MM.1S (cell line): ENCODE data around the gene SCN10A.

Source experiments
- DNase-seq: peaks from one replicate; pipeline ENCODE4 v3.0.0-alpha.2; 2015
- H2AFZ ChIP-seq: fragments of 300-600 bp; sonication (generic); 2 replicates; pipeline ENCODE4 v1.6.0; 2016; ENCODE audit warnings: antibody characterized with exemption, low read length
- H3F3A ChIP-seq: fragments of 300-600 bp; sonication (generic); 2 replicates; pipeline ENCODE4 v1.6.1; 2016; ENCODE audit warnings: mild to moderate bottlenecking, antibody characterized with exemption, low read length, moderate library complexity, mixed read lengths; ENCODE audit not compliant: insufficient read depth
- H3K27ac ChIP-seq: fragments of 300-600 bp; sonication (generic); 2 replicates; pipeline ENCODE4 v1.5.1; 2016; ENCODE audit warnings: mild to moderate bottlenecking, low read length
- H3K27me3 ChIP-seq: fragments of 300-600 bp; sonication (generic); replicated peaks from 2 replicates; pipeline ENCODE4 v1.6.0; 2016; ENCODE audit warnings: low read length; ENCODE audit not compliant: insufficient read depth
- H3K36me3 ChIP-seq: fragments of 300-600 bp; sonication (generic); replicated peaks from 2 replicates; pipeline ENCODE4 v1.6.1; 2016; ENCODE audit warnings: mild to moderate bottlenecking, low read length, mixed read lengths; ENCODE audit not compliant: insufficient read depth
- H3K4me1 ChIP-seq: fragments of 300-600 bp; sonication (generic); 2 replicates; pipeline ENCODE4 v1.6.1; 2016; ENCODE audit warnings: low read length, mixed read lengths
- H3K4me2 ChIP-seq: fragments of 300-600 bp; sonication (generic); 2 replicates; pipeline ENCODE4 v1.6.0; 2016; ENCODE audit warnings: low read depth, low read length
- H3K4me3 ChIP-seq: fragments of 300-600 bp; sonication (generic); 2 replicates; pipeline ENCODE4 v1.5.1; 2016; ENCODE audit warnings: low read length, mixed read lengths
- H3K79me2 ChIP-seq: fragments of 300-600 bp; sonication (generic); 2 replicates; pipeline ENCODE4 v1.6.1; 2016; ENCODE audit warnings: mixed run types, low read length, mixed read lengths
- H3K9ac ChIP-seq: fragments of 300-600 bp; sonication (generic); 2 replicates; pipeline ENCODE4 v1.6.1; 2016; ENCODE audit warnings: low read length, mixed read lengths
- H3K9me2 ChIP-seq: fragments of 300-600 bp; sonication (generic); replicated peaks from 2 replicates; pipeline ENCODE4 v1.6.1; 2016; ENCODE audit warnings: mild to moderate bottlenecking, low read length, mixed read lengths; ENCODE audit not compliant: insufficient read depth
- H3K9me3 ChIP-seq: fragments of 300-600 bp; sonication (generic); replicated peaks from 2 replicates; pipeline ENCODE4 v1.6.1; 2016; ENCODE audit warnings: mild to moderate bottlenecking, low read length, mixed read lengths; ENCODE audit not compliant: insufficient read depth
- H4K20me1 ChIP-seq: fragments of 300-600 bp; sonication (generic); 2 replicates; pipeline ENCODE4 v1.6.1; 2016; ENCODE audit warnings: mild to moderate bottlenecking, low read length, moderate library complexity, mixed read lengths; ENCODE audit not compliant: insufficient read depth
- EZH2 ChIP-seq: fragments of 300-600 bp; sonication (generic); optimal IDR thresholded peaks from 2 replicates; pipeline ENCODE3; 2017; ENCODE audit warnings: low read depth, mild to moderate bottlenecking, antibody characterized with exemption, low read length, mixed read lengths
- EZH2phosphoT487 ChIP-seq: fragments of 300-600 bp; sonication (generic); IDR thresholded peaks from 2 replicates; pipeline ENCODE4 v1.6.1; 2018; ENCODE audit warnings: antibody characterized with exemption, low read length
- TF ChIP-seq, protein P1 (sequence below): fragments of 300-600 bp; sonication (generic); IDR thresholded peaks from 2 replicates; pipeline ENCODE4 v1.5.1; 2016; ENCODE audit warnings: antibody characterized with exemption, low read length, mixed read lengths

The SCN10A gene

DNA sequence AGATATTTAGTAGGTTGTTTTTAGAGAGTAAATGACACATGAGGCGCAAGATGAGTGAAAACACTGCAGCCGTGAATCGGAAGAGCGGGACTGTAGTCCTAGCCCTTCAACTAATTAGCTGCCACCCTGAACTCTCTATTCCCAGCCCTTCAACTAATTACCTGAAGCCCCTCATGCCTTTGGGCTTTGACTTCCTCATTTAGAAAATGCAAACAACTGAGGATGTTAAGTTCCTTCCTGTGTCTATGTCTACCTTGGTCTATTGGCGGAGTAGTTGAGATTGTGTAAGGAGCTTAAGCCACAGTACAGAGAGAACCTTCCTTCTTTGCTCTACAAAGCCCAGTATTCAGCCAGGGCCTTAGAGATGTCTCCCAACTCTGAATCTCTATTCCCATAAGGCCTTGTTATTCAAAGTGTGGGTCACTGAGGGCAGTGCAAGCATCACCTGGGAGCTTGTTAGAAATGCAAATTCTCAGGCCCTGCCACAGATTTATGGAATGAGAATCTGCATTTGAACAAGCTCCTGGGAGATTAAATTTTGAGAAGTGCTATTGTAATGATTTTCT, 94.7 kb downstream of the SCN10A start:
- Histone ChIP-seq H3K27me3 (no peaks in the 10 kb centered on the region), H3F3A (no peaks in the 10 kb centered on the region), H3K79me2 (no peaks in the 10 kb centered on the region), H3K4me1 (no peaks in the 10 kb centered on the region), H3K9me3 (no peaks in the 10 kb centered on the region), H3K4me3 (no peak overlapping the region), H2AFZ (no peak overlapping the region), H4K20me1 (no peaks in the 10 kb centered on the region), H3K9me2 (no peaks in the 10 kb centered on the region), H3K36me3 (no peaks in the 10 kb centered on the region), H3K9ac (no peak overlapping the region), H3K4me2 (no peak overlapping the region), H3K27ac (no peak overlapping the region)
- DNase-seq = no peak
- TF ChIP-seq, protein P1, sequence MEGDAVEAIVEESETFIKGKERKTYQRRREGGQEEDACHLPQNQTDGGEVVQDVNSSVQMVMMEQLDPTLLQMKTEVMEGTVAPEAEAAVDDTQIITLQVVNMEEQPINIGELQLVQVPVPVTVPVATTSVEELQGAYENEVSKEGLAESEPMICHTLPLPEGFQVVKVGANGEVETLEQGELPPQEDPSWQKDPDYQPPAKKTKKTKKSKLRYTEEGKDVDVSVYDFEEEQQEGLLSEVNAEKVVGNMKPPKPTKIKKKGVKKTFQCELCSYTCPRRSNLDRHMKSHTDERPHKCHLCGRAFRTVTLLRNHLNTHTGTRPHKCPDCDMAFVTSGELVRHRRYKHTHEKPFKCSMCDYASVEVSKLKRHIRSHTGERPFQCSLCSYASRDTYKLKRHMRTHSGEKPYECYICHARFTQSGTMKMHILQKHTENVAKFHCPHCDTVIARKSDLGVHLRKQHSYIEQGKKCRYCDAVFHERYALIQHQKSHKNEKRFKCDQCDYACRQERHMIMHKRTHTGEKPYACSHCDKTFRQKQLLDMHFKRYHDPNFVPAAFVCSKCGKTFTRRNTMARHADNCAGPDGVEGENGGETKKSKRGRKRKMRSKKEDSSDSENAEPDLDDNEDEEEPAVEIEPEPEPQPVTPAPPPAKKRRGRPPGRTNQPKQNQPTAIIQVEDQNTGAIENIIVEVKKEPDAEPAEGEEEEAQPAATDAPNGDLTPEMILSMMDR = no peak
- TF ChIP-seq EZH2 = no peak
- TF ChIP-seq EZH2phosphoT487 = no peak

DNA sequence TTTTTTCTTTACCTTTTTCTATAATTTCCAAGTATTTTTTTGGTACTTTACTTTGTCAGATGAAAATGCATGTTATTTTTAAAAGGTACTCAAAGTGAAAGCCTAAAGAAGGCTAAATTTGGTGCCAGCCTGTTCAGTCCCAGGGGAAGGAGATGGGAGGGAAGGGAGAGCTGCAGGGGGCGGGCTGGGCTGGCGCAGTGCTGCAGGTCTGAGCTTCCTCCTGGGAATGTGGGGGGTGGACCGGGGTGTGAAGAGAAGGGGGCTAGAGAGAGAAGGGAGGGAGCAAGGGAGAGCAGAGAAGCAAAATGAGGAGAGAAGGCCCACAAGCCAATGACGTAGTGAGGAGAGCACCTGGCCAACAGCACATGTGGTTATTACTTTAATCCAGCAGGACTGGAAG, 95.6 kb downstream of the SCN10A start:
- H3K4me2 ChIP-seq = no peak overlapping the region
- H3K79me2 ChIP-seq = no peaks in the 10 kb centered on the region
- H3K27ac ChIP-seq = no peak overlapping the region
- no peaks in the 10 kb centered on the region for H3K9me2 ChIP-seq
- H4K20me1 ChIP-seq = no peaks in the 10 kb centered on the region
- no peak overlapping the region for H3K9ac ChIP-seq
- no peak for TF ChIP-seq EZH2phosphoT487
- no peaks in the 10 kb centered on the region for H3K9me3 ChIP-seq
- H3F3A ChIP-seq = no peaks in the 10 kb centered on the region
- DNase-seq = no peak
- no peaks in the 10 kb centered on the region for H3K4me1 ChIP-seq
- H3K4me3 ChIP-seq = no peak overlapping the region
- H3K36me3 ChIP-seq = no peaks in the 10 kb centered on the region
- no peaks in the 10 kb centered on the region for H3K27me3 ChIP-seq
- H2AFZ ChIP-seq = no peak overlapping the region

DNA sequence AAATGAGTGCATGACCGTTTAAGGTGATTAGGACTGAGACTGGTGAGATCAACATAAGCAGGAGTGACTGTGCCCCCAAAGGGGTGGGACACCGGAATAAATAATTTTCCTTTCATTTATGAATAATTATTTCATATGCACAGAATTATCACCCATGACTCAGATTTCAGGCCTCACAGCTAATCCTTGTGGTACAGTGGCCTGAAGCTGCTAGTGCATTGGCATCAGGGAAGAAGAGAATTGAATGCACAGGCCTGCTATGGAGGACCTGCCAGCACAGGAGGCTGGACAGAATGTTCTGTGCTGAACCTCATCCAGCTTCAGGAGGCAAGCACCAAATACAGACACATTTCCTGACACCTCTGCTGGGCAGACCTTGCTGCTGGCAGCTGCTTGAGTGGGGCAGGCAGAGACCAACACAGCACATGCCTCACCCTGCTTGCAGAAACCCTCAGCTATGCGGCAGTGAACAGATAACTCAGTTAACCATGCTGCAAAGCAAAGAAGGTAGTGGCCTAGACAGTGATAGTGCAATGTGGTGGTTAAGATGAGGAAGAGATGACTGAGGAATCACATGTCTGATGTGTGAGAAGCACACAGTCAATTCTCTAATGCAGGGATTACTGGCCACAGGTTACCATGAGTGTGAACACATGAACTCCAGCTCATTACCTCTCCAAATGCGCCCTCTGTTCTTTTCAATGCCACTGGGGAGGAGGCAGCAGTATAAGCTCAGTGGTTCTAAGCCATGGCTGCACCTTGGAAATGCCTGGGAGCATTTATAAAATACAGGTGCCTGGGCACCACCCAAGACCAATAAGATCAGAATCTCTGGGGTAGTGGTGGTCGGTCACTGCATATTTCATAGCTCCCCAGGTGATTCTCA, 98.4 kb downstream of the SCN10A start:
- Histone ChIP-seq H3K9me3 (no peaks in the 10 kb centered on the region), H3K27me3 (no peaks in the 10 kb centered on the region), H3K36me3 (no peaks in the 10 kb centered on the region), H4K20me1 (no peaks in the 10 kb centered on the region), H2AFZ (no peak overlapping the region), H3K27ac (no peak overlapping the region), H3K79me2 (no peaks in the 10 kb centered on the region), H3K9ac (no peak overlapping the region), H3K4me1 (no peaks in the 10 kb centered on the region), H3K9me2 (no peaks in the 10 kb centered on the region), H3K4me3 (no peak overlapping the region), H3F3A (no peaks in the 10 kb centered on the region), H3K4me2 (no peak overlapping the region)
- TF ChIP-seq EZH2phosphoT487 = no peak
- TF ChIP-seq, protein P1 = no peak
- TF ChIP-seq EZH2 = no peak
- no peak for DNase-seq

DNA sequence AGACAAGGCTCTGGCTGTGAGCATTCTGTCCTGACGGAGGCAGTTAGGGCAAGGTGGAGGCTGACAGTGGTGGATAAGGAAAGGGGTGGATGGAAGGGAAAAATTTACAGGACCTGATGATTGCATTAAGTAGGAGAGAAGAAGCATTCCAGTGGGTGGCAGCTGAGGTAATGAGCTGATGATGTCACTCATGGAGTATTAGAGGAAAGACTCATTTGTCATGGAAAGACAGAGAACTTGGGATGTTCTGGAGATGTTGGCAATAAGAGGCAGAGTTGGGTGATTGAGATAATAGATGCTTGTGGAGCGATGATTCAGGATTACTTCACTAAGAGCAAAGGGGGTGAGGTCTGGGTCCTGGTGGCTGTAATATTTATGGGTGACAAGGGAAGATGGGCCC, 102.9 kb downstream of the SCN10A start:
- no peak overlapping the region for H3K4me3 ChIP-seq

More for the DNA sequence above, 102.9 kb downstream of the SCN10A start:
- Histone ChIP-seq H3K79me2 (no peaks in the 10 kb centered on the region), H2AFZ (no peak overlapping the region), H3K4me1 (no peaks in the 10 kb centered on the region), H3K9ac (no peak overlapping the region), H3K36me3 (no peaks in the 10 kb centered on the region), H3F3A (no peaks in the 10 kb centered on the region), H3K9me2 (no peaks in the 10 kb centered on the region), H3K27me3 (no peaks in the 10 kb centered on the region), H3K4me2 (no peak overlapping the region), H3K9me3 (no peaks in the 10 kb centered on the region), H4K20me1 (no peaks in the 10 kb centered on the region), H3K27ac (no peak overlapping the region)
- TF ChIP-seq EZH2phosphoT487 (no peak), EZH2 (no peak)
- TF ChIP-seq, protein P1 = no peak
- no peak for DNase-seq
